ENCODE data around the gene SLC25A24. TPM values are rescaled to one million over a fixed set of nuclear protein-coding genes. Genes with fewer than 3 reads are reported as not detected.
"Not testable (repeated sequence)": the region's sequence is repeated elsewhere in the genome, so short reads cannot be mapped to it uniquely, and the experiment has no call there.

SLC25A24 gene
- total and polyA plus RNA-seq, 2 experiments from 2014 or later: 32.5 to 69.2 TPM

DNA sequence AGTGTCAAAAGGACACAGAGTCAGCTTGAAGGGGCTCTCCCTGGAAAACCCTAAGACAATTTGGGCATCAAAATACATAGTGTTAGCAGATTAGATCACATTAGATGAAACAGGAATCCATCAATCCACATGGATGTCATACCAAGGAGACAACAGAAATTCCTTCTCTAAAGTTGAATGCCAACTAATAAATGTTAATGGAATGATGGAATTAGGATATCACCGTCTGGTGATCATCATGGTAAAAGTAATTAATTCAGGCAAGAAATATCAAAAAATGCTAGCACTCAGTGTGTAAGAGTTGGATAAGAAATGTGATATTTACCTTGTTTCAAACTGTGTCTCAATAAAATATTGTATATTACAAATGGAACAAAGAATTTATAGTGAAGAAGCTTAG, 10.9 kb upstream of the SLC25A24 start:
- H3K36me3 ChIP-seq (replicated peaks; ENCODE audit: insufficient read depth, low read depth): no peaks in the 10 kb centered on the region
- 88% methylated on average over 1 of the region's 1 CpG for WGBS (ENCODE audit: low lambda C conversion rate, missing lambda C conversion rate)
- H3K9me3 ChIP-seq (ENCODE audit: low read depth): no peaks in the 10 kb centered on the region
- no peak overlapping the region for H3K27ac ChIP-seq
- no peaks in the 10 kb centered on the region for H4K20me1 ChIP-seq (ENCODE audit: insufficient read depth, poor library complexity, severe bottlenecking)
- DNase-seq (ENCODE audit: low spot score): no peak
- H3K9me2 ChIP-seq (replicated peaks; ENCODE audit: insufficient read depth): no peaks in the 10 kb centered on the region
- TF ChIP-seq EZH2phosphoT487 (IDR thresholded peaks at IDR 0.05; ENCODE audit: low read depth, severe bottlenecking, unreplicated experiment) (no peak), EZH2 (IDR thresholded peaks at IDR 0.05; ENCODE audit: borderline replicate concordance) (no peak)
- TF ChIP-seq, protein P1, sequence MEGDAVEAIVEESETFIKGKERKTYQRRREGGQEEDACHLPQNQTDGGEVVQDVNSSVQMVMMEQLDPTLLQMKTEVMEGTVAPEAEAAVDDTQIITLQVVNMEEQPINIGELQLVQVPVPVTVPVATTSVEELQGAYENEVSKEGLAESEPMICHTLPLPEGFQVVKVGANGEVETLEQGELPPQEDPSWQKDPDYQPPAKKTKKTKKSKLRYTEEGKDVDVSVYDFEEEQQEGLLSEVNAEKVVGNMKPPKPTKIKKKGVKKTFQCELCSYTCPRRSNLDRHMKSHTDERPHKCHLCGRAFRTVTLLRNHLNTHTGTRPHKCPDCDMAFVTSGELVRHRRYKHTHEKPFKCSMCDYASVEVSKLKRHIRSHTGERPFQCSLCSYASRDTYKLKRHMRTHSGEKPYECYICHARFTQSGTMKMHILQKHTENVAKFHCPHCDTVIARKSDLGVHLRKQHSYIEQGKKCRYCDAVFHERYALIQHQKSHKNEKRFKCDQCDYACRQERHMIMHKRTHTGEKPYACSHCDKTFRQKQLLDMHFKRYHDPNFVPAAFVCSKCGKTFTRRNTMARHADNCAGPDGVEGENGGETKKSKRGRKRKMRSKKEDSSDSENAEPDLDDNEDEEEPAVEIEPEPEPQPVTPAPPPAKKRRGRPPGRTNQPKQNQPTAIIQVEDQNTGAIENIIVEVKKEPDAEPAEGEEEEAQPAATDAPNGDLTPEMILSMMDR (IDR thresholded peaks at IDR 0.05; ENCODE audit: poor library complexity): no peak
- H3K79me2 ChIP-seq: no peaks in the 10 kb centered on the region
- H3K4me3 ChIP-seq: no peak overlapping the region
- H3K4me1 ChIP-seq (ENCODE audit: insufficient read depth): peaks cover 6% of the 10 kb centered on the region
- H2AFZ ChIP-seq: no peak overlapping the region
- H3K4me2 ChIP-seq: no peak overlapping the region
- H3K27me3 ChIP-seq: peaks cover 7% of the 10 kb centered on the region

DNA sequence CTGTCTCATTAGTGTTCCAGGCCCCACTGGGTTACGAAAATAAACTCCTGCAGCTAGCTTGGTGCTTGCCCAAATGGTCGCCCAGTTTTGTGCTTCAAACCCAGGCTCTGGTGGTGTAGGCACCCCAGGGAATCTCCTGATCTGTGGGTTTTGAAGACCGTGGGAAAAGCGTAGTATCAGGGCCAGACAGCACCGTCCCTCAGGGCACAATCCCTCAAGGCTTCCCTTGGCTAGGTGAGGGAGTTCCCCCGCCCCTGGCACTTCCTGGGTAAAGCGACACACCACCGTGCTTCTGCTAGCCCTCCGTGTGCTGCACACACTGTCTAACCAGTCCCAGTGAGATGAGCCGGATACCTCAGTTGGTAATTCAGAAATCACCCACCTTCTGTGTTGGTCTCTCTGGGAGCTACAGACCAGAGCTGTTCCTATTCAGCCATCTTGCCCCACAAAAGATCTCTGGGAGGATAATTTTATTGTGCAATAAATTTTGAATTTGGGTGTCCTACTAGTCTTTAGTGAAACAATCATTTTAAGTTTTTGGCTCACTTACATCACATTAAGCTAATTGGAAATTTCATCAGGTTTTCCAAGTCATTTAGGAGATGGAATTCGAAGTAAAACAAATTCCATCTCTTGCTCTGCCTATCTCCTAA, 9.4 kb upstream of the SLC25A24 start:
- Histone ChIP-seq H2AFZ (no peak overlapping the region), H3K4me3 (no peak overlapping the region), H3K27me3 (peaks cover 7% of the 10 kb centered on the region), H3K9me3 (ENCODE audit: low read depth) (no peaks in the 10 kb centered on the region), H3K4me2 (peak overlapping the region; percentile 48), H3K79me2 (no peaks in the 10 kb centered on the region), H3K36me3 (replicated peaks; ENCODE audit: insufficient read depth, low read depth) (no peaks in the 10 kb centered on the region), H3K4me1 (ENCODE audit: insufficient read depth) (peaks cover 6% of the 10 kb centered on the region), H3K27ac (peak overlapping the region; percentile 18), H4K20me1 (ENCODE audit: insufficient read depth, poor library complexity, severe bottlenecking) (no peaks in the 10 kb centered on the region), H3K9me2 (replicated peaks; ENCODE audit: insufficient read depth) (no peaks in the 10 kb centered on the region)
- WGBS (ENCODE audit: low lambda C conversion rate, missing lambda C conversion rate): 87% methylated on average over 11 of the region's 11 CpGs
- no peak for TF ChIP-seq EZH2 (IDR thresholded peaks at IDR 0.05; ENCODE audit: borderline replicate concordance)
- TF ChIP-seq EZH2phosphoT487 (IDR thresholded peaks at IDR 0.05; ENCODE audit: low read depth, severe bottlenecking, unreplicated experiment): no peak
- TF ChIP-seq, protein P1 (IDR thresholded peaks at IDR 0.05; ENCODE audit: poor library complexity): no peak
- DNase-seq (ENCODE audit: low spot score): no peak

DNA sequence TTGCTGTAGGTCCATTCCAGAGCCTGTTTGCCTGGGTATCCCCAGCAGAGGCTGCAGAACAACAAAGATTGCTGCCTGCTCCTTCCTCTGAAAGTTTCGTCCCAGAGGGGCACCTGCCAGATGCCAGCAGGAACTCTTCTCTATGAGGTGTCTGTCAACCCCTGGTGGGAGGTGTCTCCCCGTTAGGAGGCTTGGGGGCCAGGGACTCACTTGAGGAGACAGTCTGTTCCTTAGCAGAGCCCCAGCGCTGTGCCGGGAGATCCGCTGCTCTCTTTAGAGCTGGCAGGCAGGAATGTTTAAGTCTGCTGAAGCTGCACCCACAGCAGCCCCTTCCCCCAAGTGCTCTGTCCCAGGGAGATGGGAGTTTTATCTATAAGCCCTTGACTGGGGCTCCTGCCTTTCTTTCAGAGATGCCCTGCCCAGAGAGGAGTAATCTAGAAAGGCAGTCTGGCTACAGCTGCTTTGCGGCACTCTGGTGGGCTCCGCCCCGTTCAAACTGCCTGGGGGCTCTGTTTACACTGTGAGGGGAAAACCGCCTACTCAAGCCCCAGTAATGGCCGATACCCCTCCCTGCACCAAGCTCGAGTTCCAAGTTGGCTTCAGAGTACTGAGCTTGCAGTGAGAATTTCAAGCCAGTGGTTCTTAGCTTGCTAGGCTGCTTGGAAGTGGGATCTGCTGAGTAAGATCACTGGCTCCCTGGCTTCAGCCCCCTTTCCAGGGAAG, 8.7 kb upstream of the SLC25A24 start:
- no peaks in the 10 kb centered on the region for H4K20me1 ChIP-seq (ENCODE audit: insufficient read depth, poor library complexity, severe bottlenecking)
- WGBS (ENCODE audit: low lambda C conversion rate, missing lambda C conversion rate): 38% methylated on average over 11 of the region's 11 CpGs
- H3K9me3 ChIP-seq (ENCODE audit: low read depth): no peaks in the 10 kb centered on the region
- H3K4me3 ChIP-seq: no peak overlapping the region
- H3K4me1 ChIP-seq (ENCODE audit: insufficient read depth): peaks cover 6% of the 10 kb centered on the region
- no peaks in the 10 kb centered on the region for H3K79me2 ChIP-seq
- no peaks in the 10 kb centered on the region for H3K9me2 ChIP-seq (replicated peaks; ENCODE audit: insufficient read depth)
- peak overlapping the region; percentile 18 for H3K27ac ChIP-seq
- H3K27me3 ChIP-seq: peaks cover 7% of the 10 kb centered on the region
- no peaks in the 10 kb centered on the region for H3K36me3 ChIP-seq (replicated peaks; ENCODE audit: insufficient read depth, low read depth)
- H3K4me2 ChIP-seq: peak overlapping the region; percentile 48
- TF ChIP-seq, protein P1 (IDR thresholded peaks at IDR 0.05; ENCODE audit: poor library complexity): no peak
- no peak overlapping the region for H2AFZ ChIP-seq
- peak; percentile 41 for DNase-seq (ENCODE audit: low spot score)

DNA sequence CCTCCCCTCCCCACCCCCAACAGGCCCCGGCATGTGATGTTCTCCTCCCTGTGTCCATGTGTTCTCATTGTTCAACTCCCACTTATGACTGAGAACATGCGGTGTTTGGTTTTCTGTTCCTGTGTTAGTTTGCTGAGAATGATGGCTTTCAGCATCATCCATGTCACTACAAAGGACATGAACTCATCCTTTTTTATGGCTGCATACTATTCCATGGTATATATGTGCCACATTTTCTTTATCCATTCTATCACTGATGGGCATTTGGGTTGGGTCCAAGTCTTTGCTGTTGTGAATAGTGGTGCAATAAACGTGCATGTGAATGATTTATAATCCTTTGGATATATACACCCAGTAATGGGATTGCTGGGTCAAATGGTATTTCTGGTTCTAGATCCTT, 3.4 kb upstream of the SLC25A24 start:
- H3K27me3 ChIP-seq; DNase-seq (ENCODE audit: low spot score); H3K4me1 ChIP-seq (ENCODE audit: insufficient read depth); H3K27ac ChIP-seq; H3K4me3 ChIP-seq; H3K4me2 ChIP-seq; H3K36me3 ChIP-seq (replicated peaks; ENCODE audit: insufficient read depth, low read depth); H3K9me2 ChIP-seq (replicated peaks; ENCODE audit: insufficient read depth); H4K20me1 ChIP-seq (ENCODE audit: insufficient read depth, poor library complexity, severe bottlenecking); H2AFZ ChIP-seq; H3K9me3 ChIP-seq (ENCODE audit: low read depth): not testable (repeated sequence)
- WGBS (ENCODE audit: low lambda C conversion rate, missing lambda C conversion rate): 88% methylated on average over 3 of the region's 3 CpGs
- H3K79me2 ChIP-seq: peaks cover 14% of the 10 kb centered on the region

Data from hepatocyte (in vitro differentiated cells).